SK-N-SH (cell line): ENCODE data around the gene ERI2.

Experiments
- CHD2 ChIP-seq: fragments of 150-350 bp; IDR thresholded peaks from 2 replicates; pipeline ENCODE4 v1.6.1; 2018; ENCODE audit warnings: low read length; ENCODE audit not compliant: partially characterized antibody
- CTCF ChIP-seq: fragments of 200-600 bp; sonication (generic); IDR thresholded peaks from 2 replicates; pipeline ENCODE4 v1.6.1; 2017; ENCODE audit warnings: antibody characterized with exemption, mild to moderate bottlenecking, moderate library complexity
- FOSL2 ChIP-seq: IDR thresholded peaks from 2 replicates; pipeline ENCODE4 v1.4.0; 2012; ENCODE audit warnings: low read depth, mild to moderate bottlenecking, moderate library complexity, borderline replicate concordance
- GABPA ChIP-seq: IDR thresholded peaks from 2 replicates; pipeline ENCODE4 v1.4.0; 2012; ENCODE audit warnings: low read depth, mild to moderate bottlenecking
- IRF3 ChIP-seq: fragments of 150-350 bp; IDR thresholded peaks from 2 replicates; pipeline ENCODE4 v1.6.1; 2016; ENCODE audit warnings: mild to moderate bottlenecking, low read depth, low read length
- MAX ChIP-seq: IDR thresholded peaks from 2 replicates; pipeline ENCODE4 v1.4.0; 2012; ENCODE audit warnings: low read depth
- MEF2A ChIP-seq: IDR thresholded peaks from 2 replicates; pipeline ENCODE4 v1.4.0; 2012; ENCODE audit warnings: low read depth, borderline replicate concordance
- PBX3 ChIP-seq: IDR thresholded peaks from 2 replicates; pipeline ENCODE4; 2012
- SIN3A ChIP-seq: IDR thresholded peaks from 2 replicates; pipeline ENCODE4 v1.6.1; 2012; ENCODE audit warnings: low read depth, mild to moderate bottlenecking, low read length, moderate library complexity, borderline replicate concordance
- SMC3 ChIP-seq: IDR thresholded peaks from 2 replicates; pipeline ENCODE4 v1.6.1; 2012; ENCODE audit warnings: low read depth, low read length, improper control_type of control experiment
- TCF12 ChIP-seq: IDR thresholded peaks from 2 replicates; pipeline ENCODE4 v1.4.0; 2012
- USF2 ChIP-seq: fragments of 150-350 bp; IDR thresholded peaks from 2 replicates; pipeline ENCODE4 v1.6.1; 2017; ENCODE audit warnings: antibody characterized with exemption, low read length, low read depth, borderline replicate concordance

GRCh38 chr16:20762404-20763123 lies 43.7 kb downstream of the ERI2 start:
- TF ChIP-seq MEF2A (no peak), IRF3 (no peak), CTCF (no peak), MAX (no peak), SIN3A (no peak), PBX3 (no peak), SMC3 (no peak), GABPA (no peak), TCF12 (no peak), FOSL2 (no peak), USF2 (no peak), CHD2 (no peak)
